Fibroblast of villous mesenchyme (primary cell): ENCODE data around the gene POLR2B. TPM values are rescaled to one million over a fixed set of nuclear protein-coding genes. Genes with fewer than 3 reads are reported as not detected.

Experiments used
- DNase-seq: peaks from one replicate; pipeline ENCODE4 v3.0.0-alpha.2; 2010; ENCODE audit warnings: low read depth
- H3K4me3 ChIP-seq: 2 replicates; pipeline ENCODE4 v1.5.1; 2011; ENCODE audit warnings: low read depth, mild to moderate bottlenecking, low read length
- CTCF ChIP-seq: IDR thresholded peaks from 2 replicates; pipeline ENCODE4 v1.5.1; 2012; ENCODE audit warnings: low read depth, mild to moderate bottlenecking, low read length; ENCODE audit not compliant: insufficient read depth
- total RNA-seq: library from RNA; depleted of rRNA; stranded (reverse); fragments of >200 nt; gene quantifications from 2 replicates; pipeline ENCODE4 v1.2.3, GENCODE V29; 2012

POLR2B gene
- total RNA-seq, 1 donor = 136 TPM

- DNase-seq = no peak
- H3K4me3 ChIP-seq = peak overlapping the region; percentile 9
- TF ChIP-seq CTCF = no peak
Observed at GRCh38 chr4:57065730-57066482, 87.2 kb downstream of the POLR2B start.

GRCh38 chr4:57068237-57068981 is 89.7 kb downstream of the POLR2B start:
- no peak overlapping the region for H3K4me3 ChIP-seq
- no peak for TF ChIP-seq CTCF
- no peak for DNase-seq

GRCh38 chr4:57070461-57070860 is 91.8 kb downstream of the POLR2B start:
- DNase-seq = no peak
- no peak overlapping the region for H3K4me3 ChIP-seq
- no peak for TF ChIP-seq CTCF

- no peak overlapping the region for H3K4me3 ChIP-seq
- peak; percentile 89 for DNase-seq
- no peak for TF ChIP-seq CTCF
Observed at GRCh38 chr4:57071326-57071725, 92.6 kb downstream of the POLR2B start.

- no peak overlapping the region for H3K4me3 ChIP-seq
- no peak for DNase-seq
- no peak for TF ChIP-seq CTCF
Observed at GRCh38 chr4:57073559-57073958, 94.9 kb downstream of the POLR2B start.

GRCh38 chr4:57074744-57075143 is 96.0 kb downstream of the POLR2B start:
- DNase-seq = peak; percentile 68
- H3K4me3 ChIP-seq = no peak overlapping the region

More at GRCh38 chr4:57074744-57075143, 96.0 kb downstream of the POLR2B start:
- TF ChIP-seq CTCF = no peak
